B cell (primary cell): Measurements from ENCODE around the gene HIPK3.

ENCODE experiments used
- EZH2 ChIP-seq: IDR thresholded peaks from 2 replicates; pipeline ENCODE4 v1.6.1; 2012; ENCODE audit warnings: borderline replicate concordance, low read depth, mild to moderate bottlenecking, moderate library complexity, low read length; ENCODE audit not compliant: insufficient read depth, poor library complexity, severe bottlenecking
- TF ChIP-seq, protein P1 (sequence below): fragments of 200-600 bp; IDR thresholded peaks from one replicate; pipeline ENCODE4 v1.8.0; 2022; ENCODE audit warnings: antibody characterized with exemption, mild to moderate bottlenecking

GRCh38 chr11:33377412-33378370 lies 120.5 kb downstream of the HIPK3 start:
- TF ChIP-seq, protein P1, sequence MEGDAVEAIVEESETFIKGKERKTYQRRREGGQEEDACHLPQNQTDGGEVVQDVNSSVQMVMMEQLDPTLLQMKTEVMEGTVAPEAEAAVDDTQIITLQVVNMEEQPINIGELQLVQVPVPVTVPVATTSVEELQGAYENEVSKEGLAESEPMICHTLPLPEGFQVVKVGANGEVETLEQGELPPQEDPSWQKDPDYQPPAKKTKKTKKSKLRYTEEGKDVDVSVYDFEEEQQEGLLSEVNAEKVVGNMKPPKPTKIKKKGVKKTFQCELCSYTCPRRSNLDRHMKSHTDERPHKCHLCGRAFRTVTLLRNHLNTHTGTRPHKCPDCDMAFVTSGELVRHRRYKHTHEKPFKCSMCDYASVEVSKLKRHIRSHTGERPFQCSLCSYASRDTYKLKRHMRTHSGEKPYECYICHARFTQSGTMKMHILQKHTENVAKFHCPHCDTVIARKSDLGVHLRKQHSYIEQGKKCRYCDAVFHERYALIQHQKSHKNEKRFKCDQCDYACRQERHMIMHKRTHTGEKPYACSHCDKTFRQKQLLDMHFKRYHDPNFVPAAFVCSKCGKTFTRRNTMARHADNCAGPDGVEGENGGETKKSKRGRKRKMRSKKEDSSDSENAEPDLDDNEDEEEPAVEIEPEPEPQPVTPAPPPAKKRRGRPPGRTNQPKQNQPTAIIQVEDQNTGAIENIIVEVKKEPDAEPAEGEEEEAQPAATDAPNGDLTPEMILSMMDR, result no peak
- TF ChIP-seq EZH2, result no peak
